Activated naive CD8-positive, alpha-beta T cell treated with anti-CD3 and anti-CD28 coated beads, Interleukin-2, amount 50 U/mL, for 16 hours (primary cell): ENCODE data around the gene GP2.
"Not testable (repeated sequence)": the region's sequence is repeated elsewhere in the genome, so short reads cannot be mapped to it uniquely, and the experiment has no call there.

ENCODE experiments used
- DNase-seq: peaks from one replicate; pipeline ENCODE4 v3.0.0-alpha.2; 2020; ENCODE audit warnings: low read depth, low spot score

GP2 gene

DNA sequence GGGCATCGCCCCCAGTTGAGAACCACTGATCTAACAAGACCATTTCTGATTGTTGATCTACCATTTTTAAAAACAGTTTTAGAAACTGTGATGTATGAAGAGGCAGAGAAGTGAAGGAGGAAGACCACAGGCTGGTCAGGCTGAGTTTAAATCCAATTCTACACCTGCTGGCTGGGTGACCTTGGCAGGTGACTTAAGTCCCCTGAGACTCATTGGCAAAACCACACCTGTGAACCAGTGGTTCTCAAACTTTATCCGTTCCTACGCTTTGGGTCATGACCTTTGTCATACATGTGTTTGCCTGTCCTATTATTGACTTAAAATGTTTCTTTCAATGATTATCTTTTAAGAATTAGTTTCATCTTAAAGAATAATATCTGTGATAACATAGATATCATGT, 2.3 kb downstream of the GP2 start:
- DNase-seq: no peak

DNA sequence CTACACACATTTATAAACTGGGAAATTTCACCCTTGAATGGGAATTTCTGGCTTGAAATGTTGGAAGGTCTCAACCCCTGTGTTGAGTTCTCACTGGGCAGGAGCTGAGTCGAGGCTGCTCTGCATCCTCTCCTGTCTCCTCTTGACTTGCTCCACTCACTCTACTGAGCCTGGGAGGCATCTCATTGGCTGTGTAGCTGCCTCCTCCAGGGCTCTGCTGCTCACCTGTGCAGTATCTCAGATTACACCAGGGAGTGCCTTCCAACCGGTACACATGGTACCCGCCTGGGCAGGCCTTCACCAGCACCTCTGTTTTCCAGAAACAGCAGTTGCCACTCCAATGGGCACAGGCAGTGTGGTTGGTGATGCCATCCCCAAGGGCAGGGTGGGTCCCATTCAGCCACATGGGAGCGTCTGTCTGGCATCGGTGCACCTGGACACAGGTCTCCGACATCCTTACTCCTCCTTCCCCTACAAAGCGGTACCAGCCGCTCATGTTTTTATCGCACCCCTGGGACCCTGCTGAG, 3.7 kb downstream of the GP2 start:
- DNase-seq: no peak

DNA sequence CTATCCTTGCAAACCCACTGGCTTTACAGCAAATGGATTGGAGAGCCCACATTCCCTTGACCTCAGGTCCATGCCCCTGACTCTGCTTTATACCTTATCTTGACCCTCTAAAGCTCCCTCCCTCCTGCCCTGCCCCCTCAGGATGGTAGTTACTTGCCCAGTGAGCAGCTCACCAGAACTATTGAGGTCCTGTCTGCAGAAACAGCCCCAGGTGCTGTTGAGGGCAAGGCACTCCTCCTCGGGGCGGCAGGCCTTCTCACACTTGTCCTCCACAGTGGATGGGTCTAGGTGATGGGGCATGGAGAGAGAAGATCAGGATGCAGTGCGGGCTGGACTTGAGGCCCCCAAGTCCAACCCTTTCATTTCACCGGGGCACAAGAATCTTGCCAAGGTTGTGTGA, 4.6 kb downstream of the GP2 start:
- no peak for DNase-seq

DNA sequence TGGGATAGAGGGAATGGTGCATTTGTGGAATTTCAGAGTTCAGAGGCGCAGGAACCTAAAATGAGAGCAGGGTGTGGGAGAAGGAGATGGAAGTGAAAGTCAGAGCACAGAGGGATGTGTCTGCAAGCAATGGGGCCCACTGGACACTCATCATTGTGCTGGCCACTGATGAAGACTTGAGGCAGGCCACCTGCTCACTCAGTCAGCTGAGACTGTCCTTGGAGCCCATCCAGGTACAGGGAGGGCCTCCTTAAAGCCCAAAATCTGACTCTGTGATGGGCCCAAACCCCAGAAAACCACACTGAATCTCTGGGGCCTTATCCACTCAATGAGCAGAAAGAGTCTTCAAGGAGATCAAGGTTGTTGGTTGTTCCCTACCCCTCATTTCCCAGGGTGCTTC, 5.6 kb downstream of the GP2 start:
- DNase-seq: no peak

DNA sequence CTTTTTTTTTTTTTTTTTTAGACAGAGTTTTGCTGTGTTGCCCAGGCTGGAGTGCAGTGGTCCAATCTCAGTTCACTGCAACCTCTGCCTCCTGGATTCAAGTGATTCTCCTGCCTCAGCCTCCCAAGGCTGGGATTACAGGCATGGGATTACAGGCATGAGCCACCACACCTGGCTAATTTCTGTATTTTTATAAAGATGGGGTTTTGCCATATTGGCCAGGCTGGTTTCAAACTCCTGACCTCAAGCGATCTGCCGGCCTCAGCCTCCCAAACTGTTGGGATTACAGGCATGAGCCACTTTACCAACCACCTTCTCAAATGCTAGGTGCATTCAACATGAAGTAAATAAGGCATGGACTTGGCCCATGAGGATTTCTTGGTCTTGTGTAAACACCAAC, 6.3 kb downstream of the GP2 start:
- not testable (repeated sequence) for DNase-seq

DNA sequence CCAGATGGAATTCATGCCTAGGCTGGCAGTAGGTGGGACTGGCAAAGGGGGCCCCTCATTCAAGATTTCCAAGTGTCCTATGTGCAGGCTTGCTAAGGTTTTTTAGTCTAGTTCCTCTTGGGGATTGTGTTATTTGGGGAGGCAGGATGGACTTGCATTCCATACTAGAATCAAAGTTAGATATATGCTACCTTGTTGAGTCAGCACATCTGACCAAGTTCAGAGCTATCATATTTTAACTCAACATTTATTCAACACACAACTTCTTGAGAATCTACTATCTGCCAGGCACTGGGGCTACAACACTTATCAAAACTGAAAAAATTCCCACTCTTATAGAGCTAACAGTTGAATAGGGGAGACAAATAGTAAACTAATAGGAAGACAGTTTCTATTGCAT, 6.7 kb downstream of the GP2 start:
- no peak for DNase-seq

DNA sequence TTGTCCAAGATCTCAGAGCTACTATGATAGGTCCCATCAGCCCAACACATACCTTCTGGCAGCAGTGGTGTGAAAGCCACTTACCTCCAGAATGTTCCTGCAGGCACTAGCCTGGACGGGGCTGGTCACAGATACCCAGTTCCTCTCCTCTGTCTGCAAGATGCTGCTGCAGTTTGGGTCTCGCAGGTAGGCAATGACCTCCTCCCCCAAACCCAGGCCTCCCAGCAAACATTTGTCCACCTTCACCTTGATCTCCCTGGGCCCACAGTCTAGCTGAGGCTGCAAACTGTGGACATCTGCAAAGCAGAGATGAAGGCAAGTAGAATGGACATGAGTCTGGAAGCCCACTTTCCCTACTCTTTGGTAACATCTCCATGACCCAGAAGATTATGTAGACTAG, 7.1 kb downstream of the GP2 start:
- DNase-seq: no peak

DNA sequence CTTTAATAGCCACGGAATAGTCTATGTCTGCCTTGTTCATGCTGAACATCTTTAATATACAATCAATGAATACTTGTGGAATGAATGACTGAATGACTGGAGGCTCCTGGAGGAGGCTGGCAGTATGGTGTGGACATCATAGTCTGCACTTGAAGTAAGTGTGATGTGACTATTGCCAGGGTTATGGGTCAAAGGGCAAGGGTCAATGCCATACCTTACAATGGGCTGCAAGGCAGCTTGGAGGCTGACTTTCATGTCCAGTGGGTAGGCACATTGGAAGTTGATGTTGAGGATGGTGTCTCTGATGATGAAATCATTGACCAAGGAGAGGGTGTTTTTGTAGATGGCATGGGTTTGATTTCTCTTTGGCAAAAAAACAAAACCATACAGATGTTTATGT, 7.9 kb downstream of the GP2 start:
- DNase-seq: no peak

DNA sequence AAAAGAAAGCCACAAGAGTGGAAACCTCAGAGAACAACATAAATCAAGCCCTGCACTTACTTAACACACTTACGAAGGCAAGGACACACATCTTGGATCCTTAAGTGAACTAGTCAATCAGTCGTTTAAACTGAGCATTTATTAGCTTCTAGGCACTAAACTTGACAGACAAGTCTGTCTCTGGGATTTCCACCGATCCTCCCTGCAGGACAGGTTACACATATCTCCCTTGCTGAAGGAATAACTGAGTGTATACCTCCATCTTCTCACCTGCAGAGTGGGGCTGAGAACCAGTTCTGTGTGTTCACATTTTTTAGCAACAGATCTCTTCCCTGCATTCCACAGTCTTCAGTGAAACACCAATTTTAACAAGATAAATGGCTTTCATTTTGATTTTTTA, 8.9 kb downstream of the GP2 start:
- no peak for DNase-seq

DNA sequence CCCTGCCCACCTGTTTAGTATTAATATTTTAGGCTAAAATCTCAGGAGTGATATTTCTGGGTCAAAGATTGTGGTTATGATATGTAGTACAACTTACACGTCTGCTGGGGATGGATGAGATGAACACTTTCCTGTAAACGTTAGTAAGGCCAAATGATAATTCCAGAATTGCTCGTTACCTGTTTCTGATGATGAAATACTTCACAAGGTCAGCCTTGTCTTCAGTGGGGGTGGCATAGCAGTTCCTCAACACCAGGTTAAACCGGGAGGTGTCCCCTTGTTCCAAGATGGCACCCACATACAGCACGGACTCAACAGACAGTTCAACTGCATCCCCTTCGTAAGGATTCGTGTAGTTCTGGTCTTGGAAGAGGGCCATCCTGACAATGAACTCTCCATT, 9.3 kb downstream of the GP2 start:
- DNase-seq: no peak

DNA sequence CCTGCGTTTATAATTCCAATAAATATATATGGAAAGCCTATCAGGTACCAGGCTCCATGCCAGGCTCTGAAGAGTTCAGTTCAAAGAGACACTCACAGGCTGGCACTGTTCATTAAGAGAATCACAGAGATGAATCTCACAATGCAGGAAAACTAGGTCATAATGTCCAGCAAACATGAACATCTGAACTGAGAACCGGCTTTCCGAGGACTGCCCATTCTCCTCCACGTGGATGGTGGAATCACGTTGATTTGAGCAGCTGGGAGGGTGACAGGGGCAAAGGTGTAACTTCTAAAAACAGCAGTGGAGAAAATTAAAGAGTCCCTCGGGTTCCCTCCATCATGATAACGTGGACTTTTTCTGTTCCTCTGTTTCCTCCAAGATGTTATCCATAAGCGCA, 10.2 kb downstream of the GP2 start:
- DNase-seq: no peak

DNA sequence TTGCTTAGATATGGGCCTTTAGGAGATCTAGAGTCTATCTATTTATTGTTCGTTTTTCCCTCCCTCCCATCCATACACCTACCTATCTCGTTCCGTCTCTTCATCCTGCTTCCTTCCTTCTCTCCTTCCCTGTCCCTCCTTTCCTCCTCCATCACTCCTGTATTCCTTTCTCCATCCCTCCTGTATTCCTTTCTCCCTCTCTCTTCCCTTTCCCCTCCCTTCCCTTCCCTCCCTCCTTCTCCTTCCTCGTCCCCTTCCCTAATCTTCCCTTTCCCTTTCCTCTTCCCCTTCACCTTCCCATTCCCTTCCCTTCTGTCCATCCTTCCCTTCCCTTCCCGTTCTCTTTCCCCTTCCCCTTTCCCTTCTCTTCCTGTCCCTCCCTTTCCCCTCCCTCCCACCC, 10.6 kb downstream of the GP2 start:
- DNase-seq: no peak

DNA sequence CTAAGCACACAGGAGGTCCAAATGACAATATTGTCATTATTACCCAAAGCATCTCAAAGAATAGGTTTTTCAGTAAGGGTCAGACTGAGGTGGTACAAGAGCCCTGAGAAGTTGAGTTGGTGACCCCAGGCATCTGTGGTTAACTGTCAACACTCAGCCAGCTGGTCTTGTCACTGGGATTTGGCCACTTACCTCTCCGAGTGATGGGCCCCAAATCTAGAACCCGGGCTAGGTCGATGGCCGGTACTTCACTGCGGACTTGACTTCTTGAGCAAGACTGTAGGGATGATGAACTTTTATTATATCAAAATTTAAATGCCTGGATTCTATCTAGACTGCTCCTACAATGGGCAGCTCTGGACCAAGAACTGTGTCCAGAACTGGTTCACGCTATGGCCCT, 11.5 kb downstream of the GP2 start:
- no peak for DNase-seq

DNA sequence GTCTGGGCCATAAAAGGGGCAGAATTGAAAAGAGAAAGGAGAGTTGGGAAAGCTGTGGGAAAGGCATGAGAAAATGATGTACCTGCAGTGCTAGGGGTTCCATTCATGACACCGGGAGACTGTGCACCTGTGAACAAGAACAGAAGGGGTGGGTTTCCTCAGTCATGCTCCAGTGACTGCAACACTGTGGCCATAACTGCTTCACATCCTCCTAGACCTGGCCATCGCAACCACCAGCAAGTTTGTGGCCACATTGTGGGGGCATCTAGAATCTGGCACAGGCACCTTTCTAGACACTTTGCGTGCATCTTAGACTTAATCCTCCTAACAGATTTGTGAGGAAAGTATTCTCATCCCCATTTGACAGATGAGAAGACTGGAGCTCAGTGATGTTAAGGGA, 12.7 kb downstream of the GP2 start:
- no peak for DNase-seq

DNA sequence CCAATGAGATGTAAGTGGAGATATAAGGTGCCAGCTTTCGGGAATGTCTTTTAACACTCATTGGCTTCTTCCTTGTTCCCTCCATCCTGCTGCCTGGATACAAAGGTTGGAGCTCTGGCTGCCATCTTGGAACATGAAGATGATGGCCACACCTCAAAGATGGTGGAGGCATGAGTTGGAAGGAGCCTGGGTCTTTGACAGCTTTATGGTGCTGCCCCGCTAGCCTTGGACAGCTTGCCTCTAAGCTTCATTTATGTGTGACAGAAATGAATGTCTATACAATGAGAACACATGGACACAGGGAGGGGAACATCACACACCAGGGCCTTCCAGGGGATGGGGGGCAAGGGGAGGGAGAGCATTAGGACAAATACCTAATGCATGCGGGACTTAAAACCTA, 13.6 kb downstream of the GP2 start:
- DNase-seq: no peak

DNA sequence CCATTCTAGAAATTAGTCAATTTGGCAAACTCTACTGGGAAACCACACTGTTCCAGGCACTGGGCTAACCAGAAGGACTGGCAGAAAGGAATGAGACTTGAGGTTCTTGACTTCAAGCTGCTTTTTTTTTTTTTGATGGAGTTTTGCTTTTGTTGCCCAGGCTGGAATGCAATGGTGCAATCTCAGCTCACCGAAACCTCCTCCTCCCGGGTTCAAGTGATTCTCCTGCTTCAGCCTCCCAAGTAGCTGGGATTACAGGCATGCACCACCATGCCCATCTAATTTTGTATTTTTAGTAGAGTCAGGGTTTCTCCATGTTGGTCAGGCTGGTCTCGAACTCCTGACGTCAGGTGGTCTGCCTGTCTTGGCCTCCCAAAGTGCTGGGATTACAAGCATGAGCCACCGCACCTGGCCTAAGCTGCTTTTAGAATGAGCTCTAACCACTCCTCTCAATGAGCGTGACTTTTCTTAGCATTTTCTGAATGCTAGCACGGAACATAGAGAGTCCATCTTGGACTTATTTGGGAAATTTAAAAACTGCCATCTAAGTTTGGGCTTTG, 14.7 kb downstream of the GP2 start:
- not testable (repeated sequence) for DNase-seq

DNA sequence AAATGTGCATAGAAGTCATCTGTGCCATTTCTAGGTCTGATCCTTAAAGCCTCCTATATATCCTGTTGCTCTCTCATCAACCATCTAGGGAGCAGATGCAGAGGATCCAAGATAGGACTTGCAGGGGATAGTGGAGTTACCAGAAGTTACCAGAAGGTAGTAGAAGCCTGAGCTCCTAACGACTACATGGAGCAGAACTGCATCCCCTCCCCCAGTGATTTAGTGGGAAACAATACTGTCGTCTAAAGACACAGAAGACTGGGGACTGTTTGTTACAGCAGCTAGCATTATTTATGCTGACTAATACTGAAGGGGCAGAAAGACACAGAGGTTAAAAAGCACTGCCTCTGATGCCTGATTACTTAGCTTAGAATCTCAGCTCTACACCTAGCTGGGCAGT, 15.8 kb downstream of the GP2 start:
- DNase-seq: no peak

DNA sequence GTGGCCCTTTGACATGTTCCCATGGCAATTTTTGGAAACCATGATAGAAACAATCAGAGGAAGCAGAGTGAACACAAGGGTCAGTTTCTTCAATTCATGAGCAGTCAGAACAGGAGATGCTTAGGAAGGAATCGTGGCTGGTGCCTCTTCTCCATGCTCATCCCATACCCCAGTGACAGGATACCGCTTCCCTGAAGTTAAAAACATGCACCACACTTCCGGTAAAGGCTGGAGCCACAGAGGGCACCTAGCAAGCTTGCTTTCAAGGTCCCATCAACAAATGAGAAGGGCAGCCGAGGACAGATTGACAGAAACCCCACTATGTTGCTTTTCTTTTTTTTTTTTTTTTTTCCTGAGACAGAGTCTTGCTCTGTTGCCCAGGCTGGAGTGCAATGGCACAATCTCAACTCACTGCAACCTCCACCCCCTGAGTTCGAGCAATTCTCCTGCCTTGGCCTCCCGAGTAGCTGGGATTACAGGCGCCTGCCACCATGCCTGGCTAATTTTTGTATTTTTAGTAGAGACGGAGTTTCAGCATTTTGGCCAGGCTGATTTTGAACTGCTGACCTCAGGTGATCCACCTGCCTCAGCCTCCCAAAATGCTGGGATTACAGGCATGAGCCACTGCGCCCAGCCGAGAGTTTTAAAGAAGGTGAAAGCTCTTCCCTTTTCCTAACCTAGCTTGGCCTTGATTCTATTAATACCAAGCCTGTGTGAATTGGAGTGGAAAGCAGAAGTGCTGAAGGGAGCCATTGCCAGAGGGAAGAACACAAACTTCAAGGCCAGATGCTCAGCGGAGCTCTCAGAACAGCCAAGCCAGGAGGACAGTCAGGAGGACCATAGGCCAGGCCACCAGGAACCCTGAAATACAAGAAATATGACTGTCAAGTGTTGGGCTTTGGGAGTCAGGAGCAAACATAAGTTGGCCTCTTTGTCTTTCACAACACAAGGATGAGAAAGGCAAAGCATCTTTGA, 16.6 kb downstream of the GP2 start:
- DNase-seq: no peak

DNA sequence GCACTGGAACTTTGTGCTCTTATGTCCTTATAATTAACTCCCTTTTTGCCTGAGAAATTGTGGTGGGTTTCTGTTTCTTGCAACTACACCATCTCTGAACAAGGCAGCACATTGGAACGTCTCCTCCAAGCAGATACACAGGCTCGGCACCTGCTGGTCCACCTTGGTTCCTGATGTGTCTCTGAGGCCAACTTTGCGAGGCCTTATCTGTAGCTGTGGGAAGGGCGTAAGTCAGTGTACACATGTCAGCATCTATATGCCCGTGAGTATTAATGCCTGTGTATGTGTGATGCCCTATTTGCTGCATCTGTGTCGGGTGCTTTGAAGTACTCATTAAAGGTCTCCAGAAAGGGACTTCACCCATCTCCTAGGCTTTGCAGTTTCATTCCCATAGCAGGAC, 17.5 kb downstream of the GP2 start:
- DNase-seq: no peak

DNA sequence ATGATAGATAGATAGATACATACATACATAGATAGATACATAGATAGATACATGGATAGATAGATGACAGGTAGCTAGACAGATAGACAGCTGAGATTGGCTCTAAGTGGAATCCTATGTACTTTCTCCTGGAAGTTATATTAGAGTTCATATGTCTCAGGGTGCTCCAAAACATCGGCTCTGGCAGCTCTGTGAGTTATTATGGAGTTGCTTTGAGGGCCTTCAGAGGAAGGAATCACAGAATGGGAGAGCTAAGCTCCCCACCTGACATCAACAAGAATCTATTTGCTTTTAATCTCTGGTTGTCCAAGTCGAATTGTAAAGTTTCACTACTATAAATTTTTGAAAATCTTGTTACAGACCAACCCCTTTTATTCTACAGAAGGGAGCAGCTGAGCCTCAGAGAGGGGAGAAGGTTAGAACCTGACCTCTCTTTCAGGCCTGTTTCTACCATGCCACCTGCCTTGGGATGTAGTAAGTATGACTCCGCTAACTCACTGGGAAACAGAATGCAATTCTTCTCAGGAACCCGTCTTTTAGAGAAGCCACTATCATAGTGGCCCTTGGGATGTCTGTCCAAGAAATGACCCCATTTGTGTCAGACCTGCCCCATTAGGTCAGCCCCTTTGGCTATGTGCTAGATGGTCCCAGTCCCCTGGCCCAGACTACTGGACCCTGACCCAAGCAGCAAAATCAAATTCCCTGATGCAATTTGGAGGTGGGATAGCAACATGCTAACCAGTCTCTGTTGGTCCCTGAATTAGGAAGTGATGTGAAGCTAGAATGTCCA, 18.3 kb downstream of the GP2 start:
- no peak for DNase-seq

DNA sequence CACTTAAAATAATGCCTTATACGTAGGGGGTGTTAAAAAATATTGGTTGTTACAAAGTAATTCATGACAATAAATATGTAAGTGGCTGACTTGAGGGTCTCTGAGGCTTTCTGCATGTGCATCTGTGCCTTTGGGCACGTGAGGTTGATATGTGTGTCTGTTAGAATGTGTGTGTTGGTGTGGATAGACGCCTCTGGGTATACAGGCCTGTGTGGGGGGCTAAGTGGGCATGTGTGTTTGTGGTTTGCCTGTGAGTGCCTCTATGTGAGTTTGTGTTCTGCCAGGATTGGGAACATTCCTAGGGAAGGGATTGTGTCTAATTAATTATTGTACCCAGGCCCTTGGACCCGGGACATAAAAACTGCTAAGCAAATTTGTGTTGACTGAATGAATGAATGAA, 19.0 kb downstream of the GP2 start:
- no peak for DNase-seq

DNA sequence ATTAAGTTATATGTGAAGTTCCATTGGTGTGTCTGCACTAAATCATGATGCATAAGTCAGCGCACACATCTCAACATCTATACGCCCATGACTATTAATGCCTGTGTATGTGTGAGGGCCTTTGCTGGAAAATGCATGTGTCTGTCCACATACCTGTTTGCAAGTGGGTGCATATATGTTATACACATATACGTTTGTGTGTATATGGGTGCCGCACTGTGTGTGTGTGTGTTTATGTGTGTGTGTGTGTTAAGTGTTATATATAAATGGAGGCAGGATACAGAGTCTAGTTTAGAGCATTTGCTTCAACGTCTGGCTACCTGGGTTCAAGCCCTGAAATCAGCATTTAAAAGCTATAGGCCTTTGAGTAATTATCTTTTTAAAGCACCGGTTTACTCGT, 19.5 kb downstream of the GP2 start:
- DNase-seq: no peak
